ENCODE measurements around the gene UNC5CL.
"Not testable (repeated sequence)": the region's sequence is repeated elsewhere in the genome, so short reads cannot be mapped to it uniquely, and the experiment has no call there.

The UNC5CL gene

GRCh38 chr6:41014780-41015179, 24.2 kb downstream of the UNC5CL start:
- no peaks in the 10 kb centered on the region for H3K36me3 ChIP-seq (ENCODE audit: control insufficient read depth, insufficient read depth, low read length)
- no peak overlapping the region for H3K9ac ChIP-seq (ENCODE audit: low read length)
- no peak overlapping the region for H3K27ac ChIP-seq (ENCODE audit: low read depth, low read length)
- no peak overlapping the region for H3K23ac ChIP-seq (ENCODE audit: low read length)
- H3K79me2 ChIP-seq (ENCODE audit: control insufficient read depth, insufficient read depth, low read length) = no peaks in the 10 kb centered on the region
- no peak overlapping the region for H3K4me3 ChIP-seq (ENCODE audit: low read length)
- H3K4me2 ChIP-seq (ENCODE audit: low read length) = no peak overlapping the region
- no peak overlapping the region for H4K5ac ChIP-seq (ENCODE audit: low read length)
- H4K8ac ChIP-seq (ENCODE audit: low read depth, low read length) = no peak overlapping the region
- H3K79me1 ChIP-seq (ENCODE audit: low read length) = no peaks in the 10 kb centered on the region
- no peak overlapping the region for H2BK5ac ChIP-seq (ENCODE audit: low read length)
- no peak overlapping the region for H3K4ac ChIP-seq (ENCODE audit: low read depth, low read length)
- no peak overlapping the region for H2BK15ac ChIP-seq (replicated peaks; ENCODE audit: low read depth)
- no peak overlapping the region for H2AK5ac ChIP-seq (ENCODE audit: low read length)
- H3K56ac ChIP-seq (ENCODE audit: low read length) = no peak overlapping the region
- no peak overlapping the region for H3K18ac ChIP-seq (ENCODE audit: low read length)
- WGBS (ENCODE audit: extremely low coverage, insufficient coverage, low lambda C conversion rate) = no CpG with 5 or more reads among the region's 4 CpGs
- H3K27me3 ChIP-seq (ENCODE audit: insufficient read depth, low read length, poor library complexity) = no peaks in the 10 kb centered on the region
- H2BK120ac ChIP-seq (ENCODE audit: low read depth, low read length) = no peak overlapping the region
- no peak for DNase-seq
- H3K4me1 ChIP-seq (ENCODE audit: control insufficient read depth, low read depth, low read length) = no peaks in the 10 kb centered on the region

GRCh38 chr6:41013466-41014153, 25.4 kb downstream of the UNC5CL start:
- Histone ChIP-seq H4K8ac (ENCODE audit: low read depth, low read length) (no peak overlapping the region), H3K79me2 (ENCODE audit: control insufficient read depth, insufficient read depth, low read length) (no peaks in the 10 kb centered on the region), H2BK5ac (ENCODE audit: low read length) (no peak overlapping the region), H3K56ac (ENCODE audit: low read length) (no peak overlapping the region), H3K27ac (ENCODE audit: low read depth, low read length) (no peak overlapping the region), H3K4me2 (ENCODE audit: low read length) (no peak overlapping the region), H3K27me3 (ENCODE audit: insufficient read depth, low read length, poor library complexity) (no peaks in the 10 kb centered on the region), H3K23ac (ENCODE audit: low read length) (no peak overlapping the region), H2BK120ac (ENCODE audit: low read depth, low read length) (no peak overlapping the region), H2BK15ac (replicated peaks; ENCODE audit: low read depth) (no peak overlapping the region), H3K4ac (ENCODE audit: low read depth, low read length) (no peak overlapping the region), H3K36me3 (ENCODE audit: control insufficient read depth, insufficient read depth, low read length) (no peaks in the 10 kb centered on the region), H2AK5ac (ENCODE audit: low read length) (no peak overlapping the region), H3K4me1 (ENCODE audit: control insufficient read depth, low read depth, low read length) (no peaks in the 10 kb centered on the region), H3K9ac (ENCODE audit: low read length) (no peak overlapping the region), H3K4me3 (ENCODE audit: low read length) (no peak overlapping the region), H4K5ac (ENCODE audit: low read length) (no peak overlapping the region), H3K18ac (ENCODE audit: low read length) (no peak overlapping the region), H3K79me1 (ENCODE audit: low read length) (no peaks in the 10 kb centered on the region)
- no peak for DNase-seq
- WGBS (ENCODE audit: extremely low coverage, insufficient coverage, low lambda C conversion rate) = no CpG with 5 or more reads among the region's 5 CpGs

DNA sequence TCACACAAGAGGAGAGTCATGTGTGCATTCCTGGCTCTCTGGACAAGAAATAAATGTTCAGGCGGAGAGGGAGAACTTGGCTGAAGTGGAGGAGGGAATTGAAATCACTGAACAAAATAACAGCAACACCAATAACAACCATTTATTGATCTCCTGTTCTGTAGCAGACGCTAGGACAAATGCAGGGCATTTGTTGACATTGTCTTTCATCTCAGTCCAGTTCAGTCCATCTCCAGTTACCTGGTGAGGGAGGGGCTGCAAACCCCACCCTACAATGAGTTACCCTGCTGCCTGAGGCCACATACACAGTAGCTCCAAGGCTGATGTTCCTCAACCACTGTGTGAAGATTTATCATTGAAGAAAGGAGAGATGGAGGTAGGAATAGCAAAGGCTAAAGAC, 27.3 kb downstream of the UNC5CL start:
- no peak overlapping the region for H2AK5ac ChIP-seq (ENCODE audit: low read length)
- WGBS (ENCODE audit: extremely low coverage, insufficient coverage, low lambda C conversion rate) = no CpG with 5 or more reads among the region's 2 CpGs
- H3K4ac ChIP-seq (ENCODE audit: low read depth, low read length) = no peak overlapping the region
- no peak overlapping the region for H3K4me2 ChIP-seq (ENCODE audit: low read length)
- H2BK15ac ChIP-seq (replicated peaks; ENCODE audit: low read depth) = no peak overlapping the region
- no peak overlapping the region for H3K27ac ChIP-seq (ENCODE audit: low read depth, low read length)
- H3K4me1 ChIP-seq (ENCODE audit: control insufficient read depth, low read depth, low read length) = no peaks in the 10 kb centered on the region
- no peak overlapping the region for H3K18ac ChIP-seq (ENCODE audit: low read length)
- H3K79me1 ChIP-seq (ENCODE audit: low read length) = no peaks in the 10 kb centered on the region
- no peak overlapping the region for H3K23ac ChIP-seq (ENCODE audit: low read length)
- H2BK120ac ChIP-seq (ENCODE audit: low read depth, low read length) = no peak overlapping the region
- H3K9ac ChIP-seq (ENCODE audit: low read length) = no peak overlapping the region
- no peak overlapping the region for H2BK5ac ChIP-seq (ENCODE audit: low read length)
- no peak overlapping the region for H3K56ac ChIP-seq (ENCODE audit: low read length)
- H3K36me3 ChIP-seq (ENCODE audit: control insufficient read depth, insufficient read depth, low read length) = no peaks in the 10 kb centered on the region
- H3K4me3 ChIP-seq (ENCODE audit: low read length) = no peak overlapping the region
- H4K8ac ChIP-seq (ENCODE audit: low read depth, low read length) = no peak overlapping the region
- DNase-seq = no peak
- H3K79me2 ChIP-seq (ENCODE audit: control insufficient read depth, insufficient read depth, low read length) = no peaks in the 10 kb centered on the region
- H3K27me3 ChIP-seq (ENCODE audit: insufficient read depth, low read length, poor library complexity) = no peaks in the 10 kb centered on the region
- no peak overlapping the region for H4K5ac ChIP-seq (ENCODE audit: low read length)

GRCh38 chr6:41009669-41010068, 29.4 kb downstream of the UNC5CL start:
- no peak overlapping the region for H3K56ac ChIP-seq (ENCODE audit: low read length)
- H4K5ac ChIP-seq (ENCODE audit: low read length) = no peak overlapping the region
- H3K4me1 ChIP-seq (ENCODE audit: control insufficient read depth, low read depth, low read length) = no peaks in the 10 kb centered on the region
- H3K4me2 ChIP-seq (ENCODE audit: low read length) = no peak overlapping the region
- no peak overlapping the region for H3K4me3 ChIP-seq (ENCODE audit: low read length)
- no peak for DNase-seq
- H2BK5ac ChIP-seq (ENCODE audit: low read length) = no peak overlapping the region
- H2AK5ac ChIP-seq (ENCODE audit: low read length) = no peak overlapping the region
- no peak overlapping the region for H2BK120ac ChIP-seq (ENCODE audit: low read depth, low read length)
- no peak overlapping the region for H2BK15ac ChIP-seq (replicated peaks; ENCODE audit: low read depth)
- no peak overlapping the region for H3K27ac ChIP-seq (ENCODE audit: low read depth, low read length)
- no peak overlapping the region for H4K8ac ChIP-seq (ENCODE audit: low read depth, low read length)
- H3K79me2 ChIP-seq (ENCODE audit: control insufficient read depth, insufficient read depth, low read length) = no peaks in the 10 kb centered on the region
- no peak overlapping the region for H3K9ac ChIP-seq (ENCODE audit: low read length)
- H3K79me1 ChIP-seq (ENCODE audit: low read length) = no peaks in the 10 kb centered on the region
- H3K27me3 ChIP-seq (ENCODE audit: insufficient read depth, low read length, poor library complexity) = no peaks in the 10 kb centered on the region
- H3K36me3 ChIP-seq (ENCODE audit: control insufficient read depth, insufficient read depth, low read length) = no peaks in the 10 kb centered on the region
- H3K18ac ChIP-seq (ENCODE audit: low read length) = peak overlapping the region; percentile 41
- no peak overlapping the region for H3K4ac ChIP-seq (ENCODE audit: low read depth, low read length)
- no CpG with 5 or more reads among the region's 1 CpG for WGBS (ENCODE audit: extremely low coverage, insufficient coverage, low lambda C conversion rate)
- no peak overlapping the region for H3K23ac ChIP-seq (ENCODE audit: low read length)

DNA sequence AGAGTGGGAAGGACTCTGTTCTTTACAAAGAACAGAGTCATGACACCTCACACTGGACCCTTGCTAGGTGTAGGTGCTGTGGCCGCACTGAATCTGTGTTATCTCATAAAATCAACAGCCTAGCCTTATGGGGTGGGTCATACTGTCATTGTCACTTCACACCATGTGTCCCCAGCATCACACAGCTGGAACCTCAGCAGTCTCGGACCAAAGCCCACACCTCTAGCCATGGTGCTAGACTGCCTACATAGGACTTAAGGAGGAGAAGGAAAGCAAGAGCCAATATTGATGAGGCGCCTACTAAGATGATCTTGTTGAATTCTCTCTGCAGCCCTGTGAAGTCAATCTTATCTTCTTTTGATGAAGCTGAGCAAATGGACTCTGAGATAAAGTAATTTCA, 31.0 kb downstream of the UNC5CL start:
- Histone ChIP-seq H3K56ac (ENCODE audit: low read length) (no peak overlapping the region), H2BK15ac (replicated peaks; ENCODE audit: low read depth) (no peak overlapping the region), H3K36me3 (ENCODE audit: control insufficient read depth, insufficient read depth, low read length) (no peaks in the 10 kb centered on the region), H2BK120ac (ENCODE audit: low read depth, low read length) (no peak overlapping the region), H3K27me3 (ENCODE audit: insufficient read depth, low read length, poor library complexity) (no peaks in the 10 kb centered on the region), H2BK5ac (ENCODE audit: low read length) (no peak overlapping the region), H3K79me1 (ENCODE audit: low read length) (no peaks in the 10 kb centered on the region), H4K8ac (ENCODE audit: low read depth, low read length) (no peak overlapping the region), H3K18ac (ENCODE audit: low read length) (no peak overlapping the region), H3K23ac (ENCODE audit: low read length) (no peak overlapping the region), H3K9ac (ENCODE audit: low read length) (no peak overlapping the region), H4K5ac (ENCODE audit: low read length) (no peak overlapping the region), H3K4me1 (ENCODE audit: control insufficient read depth, low read depth, low read length) (no peaks in the 10 kb centered on the region), H3K4me3 (ENCODE audit: low read length) (no peak overlapping the region), H3K27ac (ENCODE audit: low read depth, low read length) (no peak overlapping the region), H3K4me2 (ENCODE audit: low read length) (no peak overlapping the region), H2AK5ac (ENCODE audit: low read length) (no peak overlapping the region), H3K79me2 (ENCODE audit: control insufficient read depth, insufficient read depth, low read length) (no peaks in the 10 kb centered on the region), H3K4ac (ENCODE audit: low read depth, low read length) (no peak overlapping the region)
- no CpG with 5 or more reads among the region's 3 CpGs for WGBS (ENCODE audit: extremely low coverage, insufficient coverage, low lambda C conversion rate)
- DNase-seq = peak; percentile 81

GRCh38 chr6:41006980-41007379, 32.0 kb downstream of the UNC5CL start:
- H3K79me1 ChIP-seq (ENCODE audit: low read length); H3K23ac ChIP-seq (ENCODE audit: low read length); H2BK5ac ChIP-seq (ENCODE audit: low read length); DNase-seq; H2BK120ac ChIP-seq (ENCODE audit: low read depth, low read length); H3K79me2 ChIP-seq (ENCODE audit: control insufficient read depth, insufficient read depth, low read length); H4K8ac ChIP-seq (ENCODE audit: low read depth, low read length); H3K9ac ChIP-seq (ENCODE audit: low read length); H2BK15ac ChIP-seq (replicated peaks; ENCODE audit: low read depth); H3K27me3 ChIP-seq (ENCODE audit: insufficient read depth, low read length, poor library complexity); H3K4ac ChIP-seq (ENCODE audit: low read depth, low read length); H3K36me3 ChIP-seq (ENCODE audit: control insufficient read depth, insufficient read depth, low read length); H3K4me1 ChIP-seq (ENCODE audit: control insufficient read depth, low read depth, low read length); H3K18ac ChIP-seq (ENCODE audit: low read length); H4K5ac ChIP-seq (ENCODE audit: low read length); H2AK5ac ChIP-seq (ENCODE audit: low read length); H3K56ac ChIP-seq (ENCODE audit: low read length); H3K4me2 ChIP-seq (ENCODE audit: low read length); H3K4me3 ChIP-seq (ENCODE audit: low read length); H3K27ac ChIP-seq (ENCODE audit: low read depth, low read length): not testable (repeated sequence)
- no CpG with 5 or more reads among the region's 4 CpGs for whole genome bisulfite sequencing (ENCODE audit: extremely low coverage, insufficient coverage, low lambda C conversion rate)
